ENCODE results near the gene PICALM.

DNA sequence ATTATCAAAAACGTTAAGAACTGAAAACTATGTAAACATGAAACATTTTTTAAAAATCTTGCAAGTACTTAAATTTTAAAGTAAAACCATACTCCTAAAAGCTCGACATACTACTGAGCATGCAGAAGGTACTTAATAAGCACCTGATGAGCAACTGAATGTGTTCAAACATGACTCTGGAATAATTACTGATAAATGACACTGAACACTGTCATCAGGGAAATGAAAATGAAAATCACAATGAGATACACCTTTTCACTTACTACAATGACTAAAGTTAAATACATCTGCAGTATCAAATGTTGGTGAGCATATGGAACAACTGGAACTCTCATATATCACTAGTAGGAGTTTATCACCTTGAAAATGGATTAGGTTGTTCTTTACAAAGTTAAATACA, 65.2 kb downstream of the PICALM start:
- TF ChIP-seq, protein P1, sequence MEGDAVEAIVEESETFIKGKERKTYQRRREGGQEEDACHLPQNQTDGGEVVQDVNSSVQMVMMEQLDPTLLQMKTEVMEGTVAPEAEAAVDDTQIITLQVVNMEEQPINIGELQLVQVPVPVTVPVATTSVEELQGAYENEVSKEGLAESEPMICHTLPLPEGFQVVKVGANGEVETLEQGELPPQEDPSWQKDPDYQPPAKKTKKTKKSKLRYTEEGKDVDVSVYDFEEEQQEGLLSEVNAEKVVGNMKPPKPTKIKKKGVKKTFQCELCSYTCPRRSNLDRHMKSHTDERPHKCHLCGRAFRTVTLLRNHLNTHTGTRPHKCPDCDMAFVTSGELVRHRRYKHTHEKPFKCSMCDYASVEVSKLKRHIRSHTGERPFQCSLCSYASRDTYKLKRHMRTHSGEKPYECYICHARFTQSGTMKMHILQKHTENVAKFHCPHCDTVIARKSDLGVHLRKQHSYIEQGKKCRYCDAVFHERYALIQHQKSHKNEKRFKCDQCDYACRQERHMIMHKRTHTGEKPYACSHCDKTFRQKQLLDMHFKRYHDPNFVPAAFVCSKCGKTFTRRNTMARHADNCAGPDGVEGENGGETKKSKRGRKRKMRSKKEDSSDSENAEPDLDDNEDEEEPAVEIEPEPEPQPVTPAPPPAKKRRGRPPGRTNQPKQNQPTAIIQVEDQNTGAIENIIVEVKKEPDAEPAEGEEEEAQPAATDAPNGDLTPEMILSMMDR (IDR thresholded peaks at IDR 0.05) = no peak
- no peak for TF ChIP-seq POLR2A (IDR thresholded peaks at IDR 0.05)

All from testis (tissue), 2 donors.